H9 (cell line): ENCODE measurements around the gene NIN. TPM values are rescaled to one million over a fixed set of nuclear protein-coding genes. Genes with fewer than 3 reads are reported as not detected.

Source experiments
- DNase-seq: peaks from one replicate; pipeline ENCODE4 v3.0.0-alpha.2; 2017
- H2AFZ ChIP-seq: one replicate; pipeline ENCODE4 v1.6.1; 2013; ENCODE audit warnings: mild to moderate bottlenecking, low read length, control low read depth, moderate library complexity
- H2AK5ac ChIP-seq: 2 replicates; pipeline ENCODE4 v1.6.1; 2013; ENCODE audit warnings: low read length, control low read depth, mixed read lengths; ENCODE audit not compliant: insufficient read length
- H2BK120ac ChIP-seq: one replicate; pipeline ENCODE4 v1.6.1; 2013; ENCODE audit warnings: low read depth, mild to moderate bottlenecking, low read length, control low read depth, inconsistent platforms; ENCODE audit not compliant: poor library complexity, severe bottlenecking
- H2BK12ac ChIP-seq: 2 replicates; pipeline ENCODE4 v1.6.1; 2013; ENCODE audit warnings: low read length, control low read depth, mixed read lengths, low read depth; ENCODE audit not compliant: insufficient read length
- H2BK15ac ChIP-seq: 2 replicates; pipeline ENCODE4 v1.6.1; 2013; ENCODE audit warnings: low read depth, low read length, control low read depth
- H2BK20ac ChIP-seq: one replicate; pipeline ENCODE4 v1.6.1; 2013; ENCODE audit warnings: low read depth, mild to moderate bottlenecking, low read length, control low read depth, inconsistent platforms; ENCODE audit not compliant: poor library complexity, severe bottlenecking
- H2BK5ac ChIP-seq: 2 replicates; pipeline ENCODE4 v1.6.1; 2013; ENCODE audit warnings: low read length, control low read depth, mixed read lengths; ENCODE audit not compliant: insufficient read length
- H3K14ac ChIP-seq: 2 replicates; pipeline ENCODE4 v1.6.1; 2013; ENCODE audit warnings: low read length, control low read depth; ENCODE audit not compliant: insufficient read depth
- H3K18ac ChIP-seq: 2 replicates; pipeline ENCODE4 v1.6.1; 2013; ENCODE audit warnings: low read depth, mild to moderate bottlenecking, mixed read lengths, low read length, control low read depth; ENCODE audit not compliant: insufficient read length
- H3K23ac ChIP-seq: 2 replicates; pipeline ENCODE4 v1.6.1; 2013; ENCODE audit warnings: low read length, control low read depth, mixed read lengths, low read depth; ENCODE audit not compliant: insufficient read length
- H3K23me2 ChIP-seq: 2 replicates; pipeline ENCODE4 v1.6.1; 2013; ENCODE audit warnings: low read depth, mild to moderate bottlenecking, mixed read lengths, low read length, control low read depth; ENCODE audit not compliant: insufficient read length, poor library complexity, severe bottlenecking
- H3K27ac ChIP-seq: 2 replicates; pipeline ENCODE4 v1.5.1; 2013; ENCODE audit warnings: low read length, control low read depth, mixed read lengths, low read depth; ENCODE audit not compliant: insufficient read length
- H3K27me3 ChIP-seq: 2 replicates; pipeline ENCODE4 v1.6.1; 2013; ENCODE audit warnings: low read length, control low read depth, inconsistent platforms; ENCODE audit not compliant: insufficient read depth
- H3K4ac ChIP-seq: 2 replicates; pipeline ENCODE4 v1.6.1; 2013; ENCODE audit warnings: low read depth, mild to moderate bottlenecking, control low read depth, inconsistent platforms, low read length, moderate library complexity
- H3K4me1 ChIP-seq: 2 replicates; pipeline ENCODE4 v1.6.1; 2013; ENCODE audit warnings: low read length, control low read depth, inconsistent platforms; ENCODE audit not compliant: insufficient read depth
- H3K4me2 ChIP-seq: 2 replicates; pipeline ENCODE4 v1.6.1; 2013; ENCODE audit warnings: low read length, control low read depth, mixed read lengths; ENCODE audit not compliant: insufficient read length, insufficient read depth
- H3K56ac ChIP-seq: 2 replicates; pipeline ENCODE4 v1.6.1; 2013; ENCODE audit warnings: low read depth, mild to moderate bottlenecking, mixed read lengths, low read length, control low read depth; ENCODE audit not compliant: insufficient read length
- H3K79me1 ChIP-seq: 2 replicates; pipeline ENCODE4 v1.6.1; 2013; ENCODE audit warnings: low read depth, mild to moderate bottlenecking, moderate library complexity, low read length, control low read depth, inconsistent platforms; ENCODE audit not compliant: insufficient read depth, poor library complexity, severe bottlenecking
- H3K79me2 ChIP-seq: 2 replicates; pipeline ENCODE4 v1.6.1; 2013; ENCODE audit warnings: low read length, control low read depth, inconsistent platforms; ENCODE audit not compliant: insufficient read depth
- H3K9ac ChIP-seq: 2 replicates; pipeline ENCODE4 v1.6.1; 2013; ENCODE audit warnings: low read length, control low read depth, mixed read lengths; ENCODE audit not compliant: insufficient read length; ENCODE audit errors: extremely low read depth
- H3K9me3 ChIP-seq: one replicate; pipeline ENCODE4 v1.6.1; 2013; ENCODE audit warnings: low read depth, low read length, inconsistent platforms; ENCODE audit not compliant: control insufficient read depth
- H3T11ph ChIP-seq: one replicate; pipeline ENCODE4 v1.6.1; 2013; ENCODE audit warnings: mild to moderate bottlenecking, low read length, control low read depth, inconsistent platforms
- H4K20me1 ChIP-seq: one replicate; pipeline ENCODE4 v1.6.1; 2013; ENCODE audit not compliant: control insufficient read depth, insufficient read length, insufficient read depth
- H4K5ac ChIP-seq: 2 replicates; pipeline ENCODE4 v1.6.1; 2013; ENCODE audit warnings: low read depth, mild to moderate bottlenecking, mixed read lengths, low read length, control low read depth; ENCODE audit not compliant: insufficient read length
- H4K8ac ChIP-seq: replicated peaks from 2 replicates; pipeline ENCODE4 v1.6.1; 2013; ENCODE audit warnings: low read length, control low read depth, mixed read lengths, low read depth; ENCODE audit not compliant: insufficient read length
- H4K91ac ChIP-seq: 2 replicates; pipeline ENCODE4 v1.6.1; 2013; ENCODE audit warnings: low read depth, mild to moderate bottlenecking, moderate library complexity, mixed read lengths, low read length, control low read depth; ENCODE audit not compliant: insufficient read length
- H3K27ac Mint-ChIP-seq, 3 experiments: 2 replicates in 2 of 3; 3 replicates in 1 of 3; pipeline ENCODE4 v1.8.0; 2020 to 2021; ENCODE audit warnings: mixed read lengths in 3 of 3, mild to moderate bottlenecking in 1 of 3, moderate library complexity in 1 of 3
- H3K27me3 Mint-ChIP-seq: 2 replicates; pipeline ENCODE4 v1.8.0; 2021; ENCODE audit warnings: low read depth, mild to moderate bottlenecking, moderate library complexity, mixed read lengths
- H3K36me3 Mint-ChIP-seq, 3 experiments: 2 replicates in 2 of 3; 3 replicates in 1 of 3; pipeline ENCODE4 v1.8.0; 2020 to 2021; ENCODE audit warnings: low read depth in 3 of 3, mixed read lengths in 3 of 3; ENCODE audit not compliant: insufficient read depth in 1 of 3
- H3K4me1 Mint-ChIP-seq, 2 experiments: 2 replicates each; pipeline ENCODE4 v1.8.0; 2020; ENCODE audit warnings: mixed read lengths in 2 of 2
- H3K4me3 Mint-ChIP-seq, 2 experiments: 2 replicates in 1 of 2; 3 replicates in 1 of 2; pipeline ENCODE4 v1.8.0; 2020 to 2021; ENCODE audit warnings: mild to moderate bottlenecking in 2 of 2, mixed read lengths in 2 of 2, moderate library complexity in 1 of 2
- H3K9me3 Mint-ChIP-seq, 2 experiments: 2 replicates in 1 of 2; 3 replicates in 1 of 2; pipeline ENCODE4 v1.8.0; 2020; ENCODE audit warnings: mild to moderate bottlenecking in 2 of 2, mixed read lengths in 2 of 2, moderate library complexity in 1 of 2
- WGBS: extraction: QIAGEN DNeasy Blood & Tissue Kit; methylation state at CpG from one replicate; pipeline ENCODE4 v1.1.7; 2013; ENCODE audit warnings: missing lambda C conversion rate, low lambda C conversion rate, mixed read lengths; ENCODE audit not compliant: insufficient read length; ENCODE audit errors: extremely low coverage; 5-methylcytosine and 5-hydroxymethylcytosine counted together
- total RNA-seq: library from RNA; stranded (reverse); gene quantifications from 2 replicates; pipeline ENCODE4 v1.2.1, GENCODE V29; 2021
- TF ChIP-seq, protein P1 (sequence below): fragments of 200-600 bp; sonication (generic); conservative IDR thresholded peaks from 3 replicates; pipeline ENCODE4 v1.8.0; 2021; ENCODE audit warnings: antibody characterized with exemption, mild to moderate bottlenecking

The NIN gene
- total RNA-seq, 1 experiment from 2014 or later: 18.4 TPM

DNA sequence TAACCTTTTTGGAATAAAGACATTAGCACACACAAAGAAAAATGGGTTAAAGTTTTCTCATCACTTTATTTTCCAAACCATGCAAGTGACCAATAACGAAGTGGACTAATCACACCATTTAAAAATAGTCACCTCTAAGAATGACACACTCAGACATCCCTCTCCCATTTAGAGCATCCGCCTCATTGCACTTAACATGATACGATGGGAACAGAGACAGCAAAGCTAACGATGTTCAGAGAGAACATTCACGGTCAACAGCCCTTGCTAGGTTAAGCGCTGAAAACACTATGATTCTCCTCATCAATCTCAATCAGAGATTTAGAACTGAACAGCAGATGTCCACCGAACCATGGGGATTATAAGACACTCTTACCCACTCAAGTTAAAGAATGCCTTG is 35.8 kb downstream of the NIN start:
- Histone ChIP-seq H3K79me2 (no peaks in the 10 kb centered on the region), H3K9me3 (no peaks in the 10 kb centered on the region), H4K5ac (no peak overlapping the region), H3K56ac (no peak overlapping the region), H4K8ac (no peak overlapping the region), H4K91ac (no peak overlapping the region), H3T11ph (no peak overlapping the region), H3K27me3 (no peaks in the 10 kb centered on the region), H2BK15ac (no peak overlapping the region), H3K4me1 (0 out of 2 replicates have a peak, but pooled peaks cover 3% of the 10 kb centered on the region), H3K9ac (no peak overlapping the region), H3K27ac (no peak overlapping the region), H2BK5ac (no peak overlapping the region), H3K18ac (no peak overlapping the region), H3K4ac (no peak overlapping the region), H2AK5ac (no peak overlapping the region), H3K23ac (no peak overlapping the region), H2AFZ (no peak overlapping the region), H3K23me2 (no peaks in the 10 kb centered on the region), H2BK12ac (no peak overlapping the region), H3K79me1 (no peaks in the 10 kb centered on the region), H2BK120ac (no peak overlapping the region), H2BK20ac (no peak overlapping the region), H4K20me1 (no peaks in the 10 kb centered on the region), H3K4me2 (no peak overlapping the region), H3K14ac (no peak overlapping the region)
- Mint-ChIP-seq H3K9me3 (no peaks in the 10 kb centered on the region), H3K36me3 (peaks cover 0 to 8% (median 6%) of the 10 kb centered on the region in 3 experiments; a peak in 4 of 7 replicates), H3K27me3 (no peaks in the 10 kb centered on the region), H3K4me1 (peaks cover 14 to 16% of the 10 kb centered on the region in 2 experiments; a peak in 3 of 4 replicates), H3K4me3 (no peak overlapping the region), H3K27ac (no peak overlapping the region)
- DNase-seq: no peak
- TF ChIP-seq, protein P1, sequence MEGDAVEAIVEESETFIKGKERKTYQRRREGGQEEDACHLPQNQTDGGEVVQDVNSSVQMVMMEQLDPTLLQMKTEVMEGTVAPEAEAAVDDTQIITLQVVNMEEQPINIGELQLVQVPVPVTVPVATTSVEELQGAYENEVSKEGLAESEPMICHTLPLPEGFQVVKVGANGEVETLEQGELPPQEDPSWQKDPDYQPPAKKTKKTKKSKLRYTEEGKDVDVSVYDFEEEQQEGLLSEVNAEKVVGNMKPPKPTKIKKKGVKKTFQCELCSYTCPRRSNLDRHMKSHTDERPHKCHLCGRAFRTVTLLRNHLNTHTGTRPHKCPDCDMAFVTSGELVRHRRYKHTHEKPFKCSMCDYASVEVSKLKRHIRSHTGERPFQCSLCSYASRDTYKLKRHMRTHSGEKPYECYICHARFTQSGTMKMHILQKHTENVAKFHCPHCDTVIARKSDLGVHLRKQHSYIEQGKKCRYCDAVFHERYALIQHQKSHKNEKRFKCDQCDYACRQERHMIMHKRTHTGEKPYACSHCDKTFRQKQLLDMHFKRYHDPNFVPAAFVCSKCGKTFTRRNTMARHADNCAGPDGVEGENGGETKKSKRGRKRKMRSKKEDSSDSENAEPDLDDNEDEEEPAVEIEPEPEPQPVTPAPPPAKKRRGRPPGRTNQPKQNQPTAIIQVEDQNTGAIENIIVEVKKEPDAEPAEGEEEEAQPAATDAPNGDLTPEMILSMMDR: no peak
- WGBS: no CpG with 5 or more reads among the region's 7 CpGs
